Tibial nerve (tissue), 3 donors: ENCODE results near the gene ASPG.

Experiments used
- CTCF ChIP-seq, 5 experiments: fragments of 200-600 bp in 3 of 5; fragments of 450-650 bp in 2 of 5; sonication (generic) in 3 of 5; IDR thresholded peaks; one replicate each; pipeline ENCODE4 v1.5.1; 2016 to 2019; ENCODE audit warnings: antibody characterized with exemption in 5 of 5, mild to moderate bottlenecking in 3 of 5, moderate library complexity in 2 of 5
- POLR2A ChIP-seq, 2 donors: fragments of 450-650 bp; IDR thresholded peaks; one replicate each; pipeline ENCODE4 v1.6.1; 2017; ENCODE audit warnings: antibody characterized with exemption in 2 of 2, mild to moderate bottlenecking in 2 of 2, moderate library complexity in 2 of 2

- TF ChIP-seq CTCF (IDR thresholded peaks at IDR 0.05) (no peak), POLR2A (IDR thresholded peaks at IDR 0.05) (no peak)
Observed at GRCh38 chr14:104145826-104146601, 60.5 kb downstream of the ASPG start.
